HG02610 (cell line): ENCODE data around the gene UBL4B.
"Not testable (repeated sequence)": the region's sequence is repeated elsewhere in the genome, so short reads cannot be mapped to it uniquely, and the experiment has no call there.

ENCODE experiments used
- ATAC-seq: cut with Tn5 transposase; IDR thresholded peaks from one replicate; pipeline ENCODE4 v1.9.1; 2021; ENCODE audit warnings: mild to moderate bottlenecking, moderate library complexity; ENCODE audit not compliant: unreplicated experiment

Gene UBL4B

GRCh38 chr1:110112143-110112542 lies at the start of gene UBL4B:
Gene UBL4B, plus strand, starts transcription at chr1:110112443. Its CDS starts 92 bp downstream, at chr1:110112535.
- ATAC-seq, result no peak

- no peak for ATAC-seq
These were observed 49.6 kb upstream of the UBL4B start for GRCh38 chr1:110062612-110063011.

GRCh38 chr1:110063781-110064180 lies 48.5 kb upstream of the UBL4B start:
- ATAC-seq, result no peak

GRCh38 chr1:110064576-110065337 lies 47.5 kb upstream of the UBL4B start:
- no peak for ATAC-seq

GRCh38 chr1:110065841-110066240 lies 46.4 kb upstream of the UBL4B start:
- no peak for ATAC-seq

GRCh38 chr1:110067479-110067892 lies 44.8 kb upstream of the UBL4B start:
- no peak for ATAC-seq

GRCh38 chr1:110067893-110068645 lies 44.2 kb upstream of the UBL4B start:
- no peak for ATAC-seq

GRCh38 chr1:110068646-110069403 lies 43.4 kb upstream of the UBL4B start:
- no peak for ATAC-seq

GRCh38 chr1:110069404-110070281 lies 42.6 kb upstream of the UBL4B start:
- no peak for ATAC-seq

- no peak for ATAC-seq
These were observed 42.0 kb upstream of the UBL4B start for GRCh38 chr1:110070282-110070669.

GRCh38 chr1:110070671-110071242 lies 41.5 kb upstream of the UBL4B start, which contains the start of gene ALX3:
Gene ALX3, minus strand, starts transcription at chr1:110070672. Its CDS starts 60 bp downstream, at chr1:110070612.
- ATAC-seq, result no peak

GRCh38 chr1:110074166-110074565 lies 38.1 kb upstream of the UBL4B start:
- ATAC-seq, result no peak

GRCh38 chr1:110076789-110077500 lies 35.3 kb upstream of the UBL4B start:
- ATAC-seq, result no peak

- ATAC-seq, result not testable (repeated sequence)
These were observed 32.2 kb upstream of the UBL4B start for GRCh38 chr1:110079995-110080394.

- no peak for ATAC-seq
These were observed 31.2 kb upstream of the UBL4B start for GRCh38 chr1:110081061-110081460.

- no peak for ATAC-seq
These were observed 29.8 kb upstream of the UBL4B start for GRCh38 chr1:110082477-110082876.

GRCh38 chr1:110083061-110083865 lies 29.0 kb upstream of the UBL4B start:
- no peak for ATAC-seq

GRCh38 chr1:110083866-110084226 lies 28.4 kb upstream of the UBL4B start:
- no peak for ATAC-seq
